Mesenchymal stem cell (in vitro differentiated cells and primary cell): Measurements from ENCODE around the gene CCDC127.

Source experiments
- DNase-seq: peaks from one replicate; pipeline ENCODE4 v3.0.0-alpha.2; 2013
- H2AFZ ChIP-seq: one replicate; pipeline ENCODE4 v1.6.1; 2013; ENCODE audit warnings: low read depth, mild to moderate bottlenecking, control low read depth, inconsistent platforms, low read length, moderate library complexity
- H2AK5ac ChIP-seq: 2 replicates; pipeline ENCODE4 v1.6.1; 2013; ENCODE audit warnings: low read length, moderate library complexity, mild to moderate bottlenecking, inconsistent platforms; ENCODE audit not compliant: severe bottlenecking
- H2BK120ac ChIP-seq: one replicate; pipeline ENCODE4 v1.6.1; 2013; ENCODE audit warnings: low read depth, mild to moderate bottlenecking, inconsistent platforms, low read length, moderate library complexity
- H2BK12ac ChIP-seq, 2 experiments: one replicate each; pipeline ENCODE4 v1.6.1; 2013; ENCODE audit warnings: inconsistent platforms in 2 of 2, low read length in 2 of 2, mild to moderate bottlenecking in 2 of 2, moderate library complexity in 2 of 2, control low read depth in 1 of 2
- H2BK15ac ChIP-seq: one replicate; pipeline ENCODE4 v1.6.1; 2013; ENCODE audit warnings: mild to moderate bottlenecking, low read depth, inconsistent platforms; ENCODE audit not compliant: poor library complexity, severe bottlenecking
- H2BK5ac ChIP-seq: 2 replicates; pipeline ENCODE4 v1.6.1; 2013; ENCODE audit warnings: low read depth, mild to moderate bottlenecking, low read length, control low read depth, inconsistent platforms; ENCODE audit not compliant: poor library complexity, severe bottlenecking
- H3K14ac ChIP-seq, 2 experiments: one replicate each; pipeline ENCODE4 v1.6.1; 2013; ENCODE audit warnings: inconsistent platforms in 2 of 2, low read length in 2 of 2, control low read depth in 1 of 2, mild to moderate bottlenecking in 1 of 2, moderate library complexity in 1 of 2
- H3K18ac ChIP-seq, 2 experiments: one replicate each; pipeline ENCODE4 v1.6.1; 2013; ENCODE audit warnings: inconsistent platforms in 2 of 2, low read length in 2 of 2, control low read depth in 1 of 2, low read depth in 1 of 2, mild to moderate bottlenecking in 1 of 2
- H3K23ac ChIP-seq, 2 experiments: one replicate each; pipeline ENCODE4 v1.6.1; 2013; ENCODE audit warnings: inconsistent platforms in 2 of 2, low read length in 2 of 2, mild to moderate bottlenecking in 2 of 2, moderate library complexity in 2 of 2, control low read depth in 1 of 2
- H3K27ac ChIP-seq: 2 replicates; pipeline ENCODE4 v1.5.1; 2013; ENCODE audit warnings: mild to moderate bottlenecking, moderate library complexity, low read length, control low read depth, inconsistent platforms; ENCODE audit not compliant: poor library complexity, severe bottlenecking
- H3K27me3 ChIP-seq, 2 experiments: 2 replicates each; pipeline versions ENCODE4 v1.6.1 to v1.7.0; 2013; ENCODE audit warnings: low read length in 2 of 2, mild to moderate bottlenecking in 2 of 2, moderate library complexity in 2 of 2, control low read depth in 1 of 2, inconsistent platforms in 1 of 2; ENCODE audit not compliant: control insufficient read depth in 1 of 2, insufficient read depth in 1 of 2
- H3K36me3 ChIP-seq, 2 experiments: 2 replicates each; pipeline versions ENCODE4 v1.6.1 to v1.7.0; 2013; ENCODE audit warnings: low read length in 2 of 2, control low read depth in 1 of 2, inconsistent platforms in 1 of 2, low read depth in 1 of 2, mild to moderate bottlenecking in 1 of 2; ENCODE audit not compliant: insufficient read depth in 2 of 2, control insufficient read depth in 1 of 2
- H3K4ac ChIP-seq, 2 experiments: one replicate each; pipeline ENCODE4 v1.6.1; 2013; ENCODE audit warnings: inconsistent platforms in 2 of 2, low read length in 2 of 2, mild to moderate bottlenecking in 2 of 2, moderate library complexity in 2 of 2, control low read depth in 1 of 2, low read depth in 1 of 2
- H3K4me1 ChIP-seq: 2 replicates; pipeline ENCODE4 v1.6.1; 2013; ENCODE audit warnings: low read depth, low read length, control low read depth; ENCODE audit not compliant: control insufficient read depth, insufficient read depth
- H3K4me2 ChIP-seq: 2 replicates; pipeline ENCODE4 v1.6.1; 2013; ENCODE audit warnings: low read length, mild to moderate bottlenecking, inconsistent platforms; ENCODE audit not compliant: poor library complexity, severe bottlenecking
- H3K4me3 ChIP-seq, 2 experiments: 2 replicates each; pipeline versions ENCODE4 v1.5.1 to v1.7.0; 2013; ENCODE audit warnings: low read length in 2 of 2, mild to moderate bottlenecking in 2 of 2, control low read depth in 1 of 2, low read depth in 1 of 2; ENCODE audit not compliant: insufficient read depth in 1 of 2
- H3K79me1 ChIP-seq: replicated peaks from 2 replicates; pipeline ENCODE4 v1.6.1; 2013; ENCODE audit warnings: mild to moderate bottlenecking, control low read depth, low read length, inconsistent platforms; ENCODE audit not compliant: poor library complexity, severe bottlenecking
- H3K9ac ChIP-seq: 2 replicates; pipeline ENCODE4 v1.7.0; 2013; ENCODE audit warnings: mild to moderate bottlenecking, low read length, moderate library complexity
- H3K9me3 ChIP-seq: 2 replicates; pipeline ENCODE4 v1.7.0; 2013; ENCODE audit warnings: mild to moderate bottlenecking, low read length; ENCODE audit not compliant: control insufficient read depth
- H4K8ac ChIP-seq: one replicate; pipeline ENCODE4 v1.6.1; 2013; ENCODE audit warnings: inconsistent platforms, mild to moderate bottlenecking, low read length, moderate library complexity
- H4K91ac ChIP-seq: one replicate; pipeline ENCODE4 v1.6.1; 2013; ENCODE audit warnings: mild to moderate bottlenecking, low read length, inconsistent platforms
- WGBS: methylation state at CpG from one replicate; pipeline ENCODE4 v1.1.7; 2013; ENCODE audit warnings: mixed read lengths; 5-methylcytosine and 5-hydroxymethylcytosine counted together

CCDC127 gene

DNA sequence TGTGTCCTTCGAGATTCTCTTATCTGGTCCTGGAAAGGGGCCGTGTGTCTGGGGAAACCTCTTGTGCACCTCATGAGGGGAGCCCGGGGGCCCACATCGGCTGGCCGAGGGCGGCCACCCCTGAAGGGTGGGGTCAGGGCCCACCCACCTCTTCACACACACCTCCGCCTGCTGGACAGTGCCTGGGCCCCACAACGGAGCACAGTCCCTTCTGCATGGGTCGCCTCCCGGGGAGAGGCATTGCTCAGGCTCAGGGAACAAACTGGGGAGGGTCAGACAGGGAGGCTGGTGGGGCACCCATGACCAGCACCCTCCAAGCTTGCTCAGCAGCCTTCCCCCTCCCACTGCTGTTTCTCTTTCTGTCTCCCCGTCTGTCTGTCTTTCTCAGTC, 28.0 kb downstream of the CCDC127 start:
- Histone ChIP-seq H3K79me1 (no peaks in the 10 kb centered on the region), H3K4me1 (peaks cover 11% of the 10 kb centered on the region), H3K9me3 (no peaks in the 10 kb centered on the region), H2BK5ac (no peak overlapping the region), H2AK5ac (no peak overlapping the region), H3K4me3 (no peak overlapping the region), H3K4ac (no peak overlapping the region), H2BK120ac (no peak overlapping the region), H3K9ac (no peak overlapping the region), H3K23ac (no peak overlapping the region), H3K27me3 (peaks cover 0 to 48% of the 10 kb centered on the region in 2 experiments), H4K91ac (no peak overlapping the region), H3K4me2 (no peak overlapping the region), H4K8ac (no peak overlapping the region), H2AFZ (no peak overlapping the region), H2BK15ac (no peak overlapping the region), H3K36me3 (peaks cover 0 to 16% of the 10 kb centered on the region in 2 experiments), H3K27ac (no peak overlapping the region), H3K14ac (no peak overlapping the region), H2BK12ac (no peak overlapping the region), H3K18ac (no peak overlapping the region)
- DNase-seq, result no peak
- WGBS, result 80% methylated on average over 11 of the region's 11 CpGs

DNA sequence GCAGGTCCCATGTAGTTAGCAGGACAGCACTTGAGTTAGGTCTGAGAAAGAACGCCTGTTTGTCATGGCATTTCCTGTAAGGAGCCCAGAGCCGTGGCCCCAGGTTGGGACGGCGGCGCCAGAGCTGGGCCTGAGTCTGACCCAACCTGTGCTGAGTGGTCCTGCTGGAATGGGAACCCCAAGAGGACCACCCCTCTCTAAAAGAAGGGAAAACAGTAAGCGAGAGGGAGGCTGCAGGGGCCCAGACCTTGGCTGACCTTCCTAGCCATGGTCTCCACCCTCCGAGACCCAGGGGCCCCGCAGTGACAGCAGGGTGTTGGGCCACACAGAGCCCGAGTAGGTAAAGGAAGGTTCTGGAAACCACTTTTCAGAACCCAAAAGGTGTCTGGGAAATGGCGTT, 28.5 kb downstream of the CCDC127 start:
- Histone ChIP-seq H3K23ac (no peak overlapping the region), H2BK120ac (no peak overlapping the region), H3K9me3 (no peaks in the 10 kb centered on the region), H3K4me1 (peaks cover 11% of the 10 kb centered on the region), H3K18ac (no peak overlapping the region), H3K27me3 (peaks cover 0 to 52% of the 10 kb centered on the region in 2 experiments), H3K9ac (no peak overlapping the region), H3K79me1 (no peaks in the 10 kb centered on the region), H4K91ac (no peak overlapping the region), H2BK12ac (no peak overlapping the region), H4K8ac (no peak overlapping the region), H2AFZ (no peak overlapping the region), H2BK5ac (no peak overlapping the region), H2AK5ac (no peak overlapping the region), H2BK15ac (no peak overlapping the region), H3K27ac (no peak overlapping the region), H3K4me3 (no peak overlapping the region), H3K14ac (no peak overlapping the region), H3K4ac (no peak overlapping the region), H3K4me2 (no peak overlapping the region), H3K36me3 (peaks cover 0 to 11% of the 10 kb centered on the region in 2 experiments)
- DNase-seq, result no peak
- 83% methylated on average over 7 of the region's 10 CpGs for WGBS

- Histone ChIP-seq H2AFZ (no peak overlapping the region), H2BK120ac (no peak overlapping the region), H2BK5ac (no peak overlapping the region), H3K4me1 (peaks cover 11% of the 10 kb centered on the region), H4K8ac (peak overlapping the region; percentile 86), H3K36me3 (peaks cover 0 to 11% of the 10 kb centered on the region in 2 experiments), H3K79me1 (no peaks in the 10 kb centered on the region), H3K23ac (no peak overlapping the region), H2BK15ac (no peak overlapping the region), H2AK5ac (no peak overlapping the region), H3K14ac (no peak overlapping the region), H3K4me2 (no peak overlapping the region), H3K9ac (peak overlapping the region; percentile 41), H3K9me3 (no peaks in the 10 kb centered on the region), H4K91ac (no peak overlapping the region), H3K4me3 (peak overlapping the region in 1 of 2 experiments; percentile 50), H2BK12ac (no peak overlapping the region), H3K27me3 (peaks cover 0 to 48% of the 10 kb centered on the region in 2 experiments), H3K27ac (no peak overlapping the region), H3K18ac (no peak overlapping the region), H3K4ac (peak overlapping the region in 1 of 2 experiments; percentile 36)
- WGBS, result 45% methylated on average over 37 of the region's 37 CpGs
- peak; percentile 81 for DNase-seq
These were observed 29.2 kb downstream of the CCDC127 start for GRCh38 chr5:188488-189481.

DNA sequence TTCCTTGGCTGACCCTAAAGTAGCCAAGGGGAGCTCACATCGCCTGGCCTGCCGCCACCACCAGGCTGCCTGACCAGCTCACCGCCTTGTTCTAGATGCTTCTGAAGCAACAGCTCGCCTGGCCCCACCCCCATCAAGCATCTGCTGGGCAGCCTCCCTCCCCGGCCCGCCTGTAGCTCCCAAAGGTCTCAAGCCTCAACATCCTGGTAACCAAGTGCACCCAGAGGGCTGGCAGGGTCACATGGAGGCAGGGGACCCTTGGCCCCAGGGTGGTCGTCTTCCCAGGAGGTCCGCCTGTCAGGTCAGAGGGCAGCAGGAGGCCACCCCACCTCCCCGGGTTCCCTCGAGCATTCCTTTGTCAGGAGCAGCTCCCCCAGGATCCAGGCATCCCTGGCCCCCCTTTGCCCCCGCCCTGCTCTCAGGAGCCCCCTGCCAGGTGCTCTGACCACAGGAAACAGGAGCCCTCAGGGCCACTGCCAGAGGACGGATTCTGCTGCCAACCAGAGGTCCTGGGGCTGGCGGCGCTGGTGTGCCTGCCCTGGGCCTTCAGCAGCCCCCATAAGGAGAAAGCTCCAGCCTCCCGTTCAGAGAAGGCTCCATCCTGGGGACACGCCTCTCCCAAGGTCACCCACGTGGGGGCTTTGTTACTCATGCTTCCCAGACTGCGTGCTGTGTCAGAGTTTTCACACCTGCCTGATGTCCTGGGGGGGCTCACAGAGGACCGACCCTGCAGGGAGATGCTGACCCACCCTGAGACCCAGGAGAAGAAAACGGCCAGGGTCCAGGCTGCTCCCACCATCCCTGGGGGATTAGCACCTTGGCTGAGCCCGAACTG, 30.1 kb downstream of the CCDC127 start:
- Histone ChIP-seq H3K23ac (no peak overlapping the region), H3K18ac (no peak overlapping the region), H3K27me3 (peaks cover 0 to 48% of the 10 kb centered on the region in 2 experiments), H3K9me3 (no peaks in the 10 kb centered on the region), H2BK15ac (no peak overlapping the region), H2AFZ (no peak overlapping the region), H3K14ac (no peak overlapping the region), H4K8ac (no peak overlapping the region), H2BK120ac (no peak overlapping the region), H2AK5ac (no peak overlapping the region), H3K4ac (no peak overlapping the region), H3K79me1 (no peaks in the 10 kb centered on the region), H3K9ac (peak overlapping the region; percentile 41), H2BK5ac (no peak overlapping the region), H3K4me1 (peaks cover 11% of the 10 kb centered on the region), H2BK12ac (no peak overlapping the region), H3K4me2 (no peak overlapping the region), H3K4me3 (peak overlapping the region in 1 of 2 experiments; percentile 50), H3K27ac (no peak overlapping the region), H3K36me3 (peaks cover 0 to 11% of the 10 kb centered on the region in 2 experiments), H4K91ac (no peak overlapping the region)
- DNase-seq, result peak; percentile 7
- 64% methylated on average over 21 of the region's 21 CpGs for WGBS
